GM18873 (cell line): ENCODE data around the gene ZNF8.
A peak's percentile ranks its signal among the peaks of the same experiment; 100 is the strongest.
"Not testable (repeated sequence)": the region's sequence is repeated elsewhere in the genome, so short reads cannot be mapped to it uniquely, and the experiment has no call there.

Experiments
- ATAC-seq: cut with Tn5 transposase; IDR thresholded peaks from one replicate; pipeline ENCODE4 v1.9.1; 2021; ENCODE audit warnings: mild to moderate bottlenecking, moderate library complexity, moderate number of reproducible peaks; ENCODE audit not compliant: unreplicated experiment, low FRiP score

The ZNF8 gene

GRCh38 chr19:58334691-58335249, 56.0 kb downstream of the ZNF8 start:
- ATAC-seq: no peak

- no peak for ATAC-seq
These were observed 56.9 kb downstream of the ZNF8 start for GRCh38 chr19:58335630-58336029.

- ATAC-seq: no peak
These were observed 57.5 kb downstream of the ZNF8 start for GRCh38 chr19:58336216-58336615.

GRCh38 chr19:58336820-58337219, 58.1 kb downstream of the ZNF8 start:
- no peak for ATAC-seq

- no peak for ATAC-seq
These were observed 59.6 kb downstream of the ZNF8 start for GRCh38 chr19:58338336-58338735.

- ATAC-seq: no peak
These were observed 60.2 kb downstream of the ZNF8 start for GRCh38 chr19:58338825-58339558.

- ATAC-seq: no peak
These were observed 66.8 kb downstream of the ZNF8 start for GRCh38 chr19:58345558-58345957.

- peak; percentile 70 for ATAC-seq
These were observed 68.5 kb downstream of the ZNF8 start for GRCh38 chr19:58346961-58347929.

- ATAC-seq: not testable (repeated sequence)
These were observed 69.3 kb downstream of the ZNF8 start for GRCh38 chr19:58348080-58348479.

GRCh38 chr19:58349590-58349989, 70.8 kb downstream of the ZNF8 start:
- ATAC-seq: no peak

- no peak for ATAC-seq
These were observed 71.5 kb downstream of the ZNF8 start for GRCh38 chr19:58350001-58350861.

- no peak for ATAC-seq
These were observed 72.3 kb downstream of the ZNF8 start for GRCh38 chr19:58350871-58351557.

- no peak for ATAC-seq
These were observed 72.8 kb downstream of the ZNF8 start for GRCh38 chr19:58351558-58351878.

GRCh38 chr19:58351990-58352755, 73.4 kb downstream of the ZNF8 start:
- ATAC-seq: no peak
